GM12878 (cell line): Measurements from ENCODE around the gene ATXN1. TPM values are rescaled to one million over a fixed set of nuclear protein-coding genes. Genes with fewer than 3 reads are reported as not detected.

Experiments used
- ATAC-seq: fragments of 200-7000 bp; cut with Tn5 transposase; 3 replicates; pipeline ENCODE4 v1.9.1; 2020; ENCODE audit warnings: mild to moderate bottlenecking, moderate library complexity
- BruUV-seq: library from RNA; stranded (reverse); fragments of 400-500 nt; replicated peaks from 2 replicates; lab custom pipeline; 2021; lab: Mats Ljungman, UMichigan
- CTCF ChIA-PET: fragments of 300-600 bp; sonication (Branson Sonifier 250); formaldehyde crosslinking; extraction: SDS; loops from one replicate; lab custom pipeline; 2021; ENCODE audit warnings: inconsistent platforms; lab: Yijun Ruan, JAX
- POLR2A ChIA-PET: fragments of 350-600 bp; formaldehyde crosslinking; extraction: SDS; loops from one replicate; lab custom pipeline; 2021; ENCODE audit warnings: inconsistent platforms; lab: Charles Lee
- RAD21 ChIA-PET: fragments of 300-600 bp; sonication (Branson Sonifier 250); formaldehyde crosslinking; loops from one replicate; lab custom pipeline; 2023; ENCODE audit warnings: antibody characterized with exemption; ENCODE audit not compliant: unreplicated experiment; lab: Charles Lee
- SMC1A ChIA-PET: fragments of 300-600 bp; sonication (Branson Sonifier 250); formaldehyde crosslinking; loops from one replicate; lab custom pipeline; 2023; ENCODE audit not compliant: unreplicated experiment, uncharacterized antibody; lab: Charles Lee
- DNase-seq: peaks from one replicate; pipeline ENCODE4 v3.0.0-alpha.2; 2011; ENCODE audit warnings: low read depth, low spot score
- FAIRE-seq: peaks from 3 replicates; lab custom pipeline; 2011; peaks lifted over from hg19 to GRCh38; lab: Jason Lieb, UNC
- H2AFZ ChIP-seq: 2 replicates; pipeline ENCODE4 v1.6.0; 2011; ENCODE audit warnings: low read depth, low read length, control low read depth; ENCODE audit not compliant: control insufficient read depth
- H3K27ac ChIP-seq: 2 replicates; pipeline ENCODE4 v1.5.1; 2011; ENCODE audit warnings: control low read depth; ENCODE audit not compliant: control insufficient read depth, insufficient read depth
- H3K27me3 ChIP-seq, 2 experiments: replicated peaks in 1 of 2; 2 replicates each; pipeline versions ENCODE4 v1.6.0 to v1.6.1; 2011; ENCODE audit warnings: low read length in 1 of 2; ENCODE audit not compliant: control insufficient read depth in 2 of 2, insufficient read depth in 2 of 2
- H3K36me3 ChIP-seq, 2 experiments: 2 replicates each; pipeline ENCODE4 v1.5.1; 2011; ENCODE audit warnings: low read length in 1 of 2; ENCODE audit not compliant: control insufficient read depth in 2 of 2, insufficient read depth in 2 of 2
- H3K4me1 ChIP-seq: 2 replicates; pipeline ENCODE4 v1.6.1; 2011; ENCODE audit warnings: mild to moderate bottlenecking, low read length, moderate library complexity, mixed read lengths; ENCODE audit not compliant: control insufficient read depth, insufficient read depth
- H3K4me2 ChIP-seq: 2 replicates; pipeline ENCODE4 v1.6.0; 2011; ENCODE audit warnings: control low read depth; ENCODE audit not compliant: control insufficient read depth, insufficient read depth
- H3K4me3 ChIP-seq: fragments of 200-600 bp; sonication (generic); 2 replicates; pipeline ENCODE4 v1.5.1; 2016
- H3K79me2 ChIP-seq: 2 replicates; pipeline ENCODE4 v1.6.0; 2011; ENCODE audit warnings: low read length; ENCODE audit not compliant: control insufficient read depth, insufficient read depth
- H3K9ac ChIP-seq: 2 replicates; pipeline ENCODE4 v1.8.0; 2011; ENCODE audit warnings: low read length, control low read depth, mixed read lengths; ENCODE audit not compliant: control insufficient read depth, insufficient read depth
- H3K9me3 ChIP-seq: replicated peaks from 3 replicates; pipeline ENCODE4 v1.5.1; 2011; ENCODE audit warnings: mild to moderate bottlenecking, low read length; ENCODE audit not compliant: control insufficient read depth, insufficient read depth
- H4K20me1 ChIP-seq: 2 replicates; pipeline ENCODE4 v1.6.0; 2011; ENCODE audit not compliant: control insufficient read depth, insufficient read depth
- BRCA1 ChIP-seq: IDR thresholded peaks from 2 replicates; pipeline ENCODE4 v1.6.1; 2011; ENCODE audit warnings: low read depth, low read length, improper control_type of control experiment
- CBX5 ChIP-seq: sonication (generic); IDR thresholded peaks from 2 replicates; pipeline ENCODE4 v1.6.1; 2016; ENCODE audit warnings: low read depth, moderate library complexity, mild to moderate bottlenecking, inconsistent platforms
- GABPA ChIP-seq: IDR thresholded peaks from 2 replicates; pipeline ENCODE4 v1.6.1; 2014; ENCODE audit warnings: antibody characterized with exemption, low read depth, mild to moderate bottlenecking, inconsistent platforms
- MEF2B ChIP-seq: fragments of 450-650 bp; IDR thresholded peaks from 2 replicates; pipeline ENCODE4 v1.6.1; 2018; ENCODE audit warnings: mild to moderate bottlenecking, moderate library complexity; ENCODE audit not compliant: partially characterized antibody, poor library complexity, severe bottlenecking
- MXI1 ChIP-seq: fragments of 150-350 bp; IDR thresholded peaks from 2 replicates; pipeline ENCODE4 v1.6.1; 2011; ENCODE audit warnings: low read depth, mild to moderate bottlenecking, inconsistent platforms, low read length, improper control_type of control experiment
- POLR2A ChIP-seq: IDR thresholded peaks from 2 replicates; pipeline ENCODE4 v1.6.1; 2011; ENCODE audit warnings: low read depth, mild to moderate bottlenecking, low read length
- RAD21 ChIP-seq: IDR thresholded peaks from 2 replicates; pipeline ENCODE4 v1.6.1; 2011; ENCODE audit warnings: mild to moderate bottlenecking, low read depth, low read length, moderate library complexity; ENCODE audit not compliant: insufficient read depth
- SMARCA5 ChIP-seq: fragments of 450-650 bp; IDR thresholded peaks from 2 replicates; pipeline ENCODE4 v1.6.1; 2017; ENCODE audit warnings: mild to moderate bottlenecking
- SP1 ChIP-seq: IDR thresholded peaks from one replicate; pipeline ENCODE4 v1.6.1; 2011; ENCODE audit warnings: low read depth, low read length
- ZZZ3 ChIP-seq: IDR thresholded peaks from 2 replicates; pipeline ENCODE4 v1.6.1; 2011; ENCODE audit warnings: low read depth; ENCODE audit not compliant: control insufficient read depth, insufficient read length
- WGBS: methylation state at CpG from one replicate; pipeline ENCODE4 v1.1.6; 2016; ENCODE audit warnings: low lambda C conversion rate; ENCODE audit not compliant: insufficient replicate concordance, insufficient coverage; ENCODE audit errors: missing lambda C conversion rate; 5-methylcytosine and 5-hydroxymethylcytosine counted together
- in situ Hi-C: fragments of 300-500 bp; cut with MboI; formaldehyde crosslinking; loops from 9 replicates; pipeline ENCODE4 v1.14.3; 2018; ENCODE audit warnings: mixed read lengths
- intact Hi-C: fragments of 100-400 bp; cut with micrococcal nuclease; formaldehyde crosslinking; loops from one replicate; pipeline ENCODE4 v1.14.2; 2022; ENCODE audit not compliant: unreplicated experiment
- polyA plus RNA-seq, 11 experiments: library from polyadenylated mRNA; depleted of rRNA in 4 of 11; unstranded in 6 of 11; stranded (reverse) in 5 of 11; fragments of >200 nt; fragmentation: Nextera tagmentation in 4 of 11; fragmentation: Illumina TruSeq in 1 of 11; extraction: Ambion mirVana in 4 of 11; extraction: Trizol in 1 of 11; gene quantifications; 1 replicate in 1 of 11; 2 replicates in 10 of 11; pipeline versions ENCODE4 v1.2.1 to v1.2.3, GENCODE V29; 2011 to 2016; ENCODE audit warnings: inconsistent platforms in 2 of 11, missing spikeins in 2 of 11, low read depth in 1 of 11
- total RNA-seq, 4 experiments: library from RNA; depleted of rRNA in 3 of 4; stranded (reverse); fragments of >200 nt in 3 of 4; fragmentation: Illumina TruSeq in 1 of 4; extraction: Trizol in 1 of 4; gene quantifications; 2 replicates each; pipeline versions ENCODE4 v1.2.1 to v1.2.3, GENCODE V29; 2013 to 2021
- TF ChIP-seq, protein P1 (sequence below): fragments of 450-650 bp; formaldehyde crosslinking; IDR thresholded peaks from 2 replicates; pipeline ENCODE4 v1.4.0; 2022; ENCODE audit warnings: mild to moderate bottlenecking, moderate library complexity
- TF ChIP-seq, protein P2 (sequence below): fragments of 450-650 bp; IDR thresholded peaks from 2 replicates; pipeline ENCODE4 v1.6.1; 2018; ENCODE audit warnings: borderline replicate concordance, mild to moderate bottlenecking; ENCODE audit not compliant: partially characterized antibody
- TF ChIP-seq, protein P3 (sequence below): IDR thresholded peaks from 2 replicates; pipeline ENCODE4 v1.6.1; 2011; ENCODE audit warnings: borderline replicate concordance, low read depth, mild to moderate bottlenecking, moderate library complexity, low read length; ENCODE audit not compliant: insufficient read depth, poor library complexity, severe bottlenecking
- TF ChIP-seq, protein P4 (sequence below): IDR thresholded peaks from 2 replicates; pipeline ENCODE4 v1.6.1; 2011; ENCODE audit warnings: borderline replicate concordance, low read depth, mild to moderate bottlenecking, moderate library complexity, mixed read lengths, low read length; ENCODE audit not compliant: insufficient read depth; ENCODE audit errors: extremely low read length

ATXN1 gene
- total and polyA plus RNA-seq, 10 of the 15 experiments (the other 5 are each of a cell fraction or from before 2014, with no cell fraction given): 12.2 to 51.2 (median 20.5) TPM

GRCh38 chr6:16503970-16504415 lies 257.3 kb downstream of the ATXN1 start (continued):
- TF ChIP-seq MEF2B (peak; percentile 56), ZZZ3 (no peak)

- 52% methylated on average over 2 of the region's 2 CpGs for WGBS
- peak; percentile 36 for ATAC-seq
- H4K20me1 ChIP-seq: no peaks in the 10 kb centered on the region
- H3K4me1 ChIP-seq: peaks cover 48% of the 10 kb centered on the region
- no peak for FAIRE-seq
- ChIA-PET SMC1A (interaction anchor here (1.0 to 6.9 kb wide), 16 partner anchors 10 to 260 kb away, joined by 3 to 154 read pairs (median 16); partner anchors contain the start of gene ATXN1), POLR2A (interaction anchor here (0.8 to 8.2 kb wide), 5 partner anchors 9 to 83 kb away, joined by 3 to 97 read pairs (median 9); no protein-coding TSS in a partner anchor), RAD21 (interaction anchor here (1.3 to 3.7 kb wide), 16 partner anchors 10 to 260 kb away, joined by 3 to 56 read pairs (median 14); partner anchors contain the start of gene ATXN1), CTCF (interaction anchor here (0.9 to 4.8 kb wide), 11 partner anchors 10 to 260 kb away, joined by 3 to 64 read pairs (median 10); partner anchors contain the start of gene ATXN1)
- in situ Hi-C loops: no loop called here
- DNase-seq: no peak
- no peaks in the 10 kb centered on the region for H3K27me3 ChIP-seq
- BruUV-seq: no TSS peak
- H3K4me3 ChIP-seq: no peak overlapping the region
- H3K9ac ChIP-seq: no peak overlapping the region
- intact Hi-C loops: no loop called here
- H3K27ac ChIP-seq: peak overlapping the region; percentile 36; the same call in 1 of the 2 replicates
- no peak overlapping the region for H2AFZ ChIP-seq
- no peaks in the 10 kb centered on the region; a peak in 1 of 4 replicates for H3K36me3 ChIP-seq
- peaks cover 11% of the 10 kb centered on the region for H3K9me3 ChIP-seq
- peaks cover 3% of the 10 kb centered on the region for H3K79me2 ChIP-seq
- peak overlapping the region; percentile 85 for H3K4me2 ChIP-seq
- TF ChIP-seq CBX5: no peak
- no peak for TF ChIP-seq SP1
- no peak for TF ChIP-seq SMARCA5
- no peak for TF ChIP-seq BRCA1
- TF ChIP-seq, protein P1, sequence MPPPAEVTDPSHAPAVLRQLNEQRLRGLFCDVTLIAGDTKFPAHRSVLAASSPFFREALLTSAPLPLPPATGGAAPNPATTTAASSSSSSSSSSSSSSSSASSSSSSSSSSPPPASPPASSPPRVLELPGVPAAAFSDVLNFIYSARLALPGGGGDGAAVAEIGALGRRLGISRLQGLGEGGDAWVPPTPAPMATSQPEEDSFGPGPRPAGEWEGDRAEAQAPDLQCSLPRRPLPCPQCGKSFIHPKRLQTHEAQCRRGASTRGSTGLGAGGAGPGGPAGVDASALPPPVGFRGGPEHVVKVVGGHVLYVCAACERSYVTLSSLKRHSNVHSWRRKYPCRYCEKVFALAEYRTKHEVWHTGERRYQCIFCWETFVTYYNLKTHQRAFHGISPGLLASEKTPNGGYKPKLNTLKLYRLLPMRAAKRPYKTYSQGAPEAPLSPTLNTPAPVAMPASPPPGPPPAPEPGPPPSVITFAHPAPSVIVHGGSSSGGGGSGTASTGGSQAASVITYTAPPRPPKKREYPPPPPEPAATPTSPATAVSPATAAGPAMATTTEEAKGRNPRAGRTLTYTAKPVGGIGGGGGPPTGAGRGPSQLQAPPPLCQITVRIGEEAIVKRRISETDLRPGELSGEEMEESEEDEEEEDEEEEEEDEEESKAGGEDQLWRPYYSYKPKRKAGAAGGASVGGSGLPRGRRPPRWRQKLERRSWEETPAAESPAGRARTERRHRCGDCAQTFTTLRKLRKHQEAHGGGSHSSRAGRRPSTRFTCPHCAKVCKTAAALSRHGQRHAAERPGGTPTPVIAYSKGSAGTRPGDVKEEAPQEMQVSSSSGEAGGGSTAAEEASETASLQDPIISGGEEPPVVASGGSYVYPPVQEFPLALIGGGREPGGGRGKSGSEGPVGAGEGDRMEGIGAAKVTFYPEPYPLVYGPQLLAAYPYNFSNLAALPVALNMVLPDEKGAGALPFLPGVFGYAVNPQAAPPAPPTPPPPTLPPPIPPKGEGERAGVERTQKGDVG (CRISPR knock-in tag): no peak
- TF ChIP-seq POLR2A: no peak
- no peak for TF ChIP-seq RAD21
- TF ChIP-seq GABPA: no peak
- TF ChIP-seq MXI1: no peak
- TF ChIP-seq, protein P2, sequence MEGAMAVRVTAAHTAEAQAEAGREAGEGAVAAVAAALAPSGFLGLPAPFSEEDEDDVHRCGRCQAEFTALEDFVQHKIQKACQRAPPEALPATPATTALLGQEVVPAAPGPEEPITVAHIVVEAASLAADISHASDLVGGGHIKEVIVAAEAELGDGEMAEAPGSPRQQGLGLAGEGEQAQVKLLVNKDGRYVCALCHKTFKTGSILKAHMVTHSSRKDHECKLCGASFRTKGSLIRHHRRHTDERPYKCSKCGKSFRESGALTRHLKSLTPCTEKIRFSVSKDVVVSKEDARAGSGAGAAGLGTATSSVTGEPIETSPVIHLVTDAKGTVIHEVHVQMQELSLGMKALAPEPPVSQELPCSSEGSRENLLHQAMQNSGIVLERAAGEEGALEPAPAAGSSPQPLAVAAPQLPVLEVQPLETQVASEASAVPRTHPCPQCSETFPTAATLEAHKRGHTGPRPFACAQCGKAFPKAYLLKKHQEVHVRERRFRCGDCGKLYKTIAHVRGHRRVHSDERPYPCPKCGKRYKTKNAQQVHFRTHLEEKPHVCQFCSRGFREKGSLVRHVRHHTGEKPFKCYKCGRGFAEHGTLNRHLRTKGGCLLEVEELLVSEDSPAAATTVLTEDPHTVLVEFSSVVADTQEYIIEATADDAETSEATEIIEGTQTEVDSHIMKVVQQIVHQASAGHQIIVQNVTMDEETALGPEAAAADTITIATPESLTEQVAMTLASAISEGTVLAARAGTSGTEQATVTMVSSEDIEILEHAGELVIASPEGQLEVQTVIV: no peak
- TF ChIP-seq, protein P3, sequence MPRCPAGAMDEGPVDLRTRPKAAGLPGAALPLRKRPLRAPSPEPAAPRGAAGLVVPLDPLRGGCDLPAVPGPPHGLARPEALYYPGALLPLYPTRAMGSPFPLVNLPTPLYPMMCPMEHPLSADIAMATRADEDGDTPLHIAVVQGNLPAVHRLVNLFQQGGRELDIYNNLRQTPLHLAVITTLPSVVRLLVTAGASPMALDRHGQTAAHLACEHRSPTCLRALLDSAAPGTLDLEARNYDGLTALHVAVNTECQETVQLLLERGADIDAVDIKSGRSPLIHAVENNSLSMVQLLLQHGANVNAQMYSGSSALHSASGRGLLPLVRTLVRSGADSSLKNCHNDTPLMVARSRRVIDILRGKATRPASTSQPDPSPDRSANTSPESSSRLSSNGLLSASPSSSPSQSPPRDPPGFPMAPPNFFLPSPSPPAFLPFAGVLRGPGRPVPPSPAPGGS: no peak
- TF ChIP-seq, protein P4, sequence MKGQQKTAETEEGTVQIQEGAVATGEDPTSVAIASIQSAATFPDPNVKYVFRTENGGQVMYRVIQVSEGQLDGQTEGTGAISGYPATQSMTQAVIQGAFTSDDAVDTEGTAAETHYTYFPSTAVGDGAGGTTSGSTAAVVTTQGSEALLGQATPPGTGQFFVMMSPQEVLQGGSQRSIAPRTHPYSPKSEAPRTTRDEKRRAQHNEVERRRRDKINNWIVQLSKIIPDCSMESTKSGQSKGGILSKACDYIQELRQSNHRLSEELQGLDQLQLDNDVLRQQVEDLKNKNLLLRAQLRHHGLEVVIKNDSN: no peak
These were observed 258.0 kb downstream of the ATXN1 start for GRCh38 chr6:16503241-16503775.
